22Rv1 (cell line): ENCODE measurements around the gene GTF2F2.

Source experiments
- CTCF ChIP-seq: fragments of 450-650 bp; IDR thresholded peaks from 2 replicates; pipeline ENCODE4 v1.5.1; 2017; ENCODE audit warnings: mild to moderate bottlenecking
- ZFX ChIP-seq: fragments of 450-650 bp; IDR thresholded peaks from 2 replicates; pipeline ENCODE4 v1.6.1; 2017; ENCODE audit warnings: antibody characterized with exemption, borderline replicate concordance

DNA sequence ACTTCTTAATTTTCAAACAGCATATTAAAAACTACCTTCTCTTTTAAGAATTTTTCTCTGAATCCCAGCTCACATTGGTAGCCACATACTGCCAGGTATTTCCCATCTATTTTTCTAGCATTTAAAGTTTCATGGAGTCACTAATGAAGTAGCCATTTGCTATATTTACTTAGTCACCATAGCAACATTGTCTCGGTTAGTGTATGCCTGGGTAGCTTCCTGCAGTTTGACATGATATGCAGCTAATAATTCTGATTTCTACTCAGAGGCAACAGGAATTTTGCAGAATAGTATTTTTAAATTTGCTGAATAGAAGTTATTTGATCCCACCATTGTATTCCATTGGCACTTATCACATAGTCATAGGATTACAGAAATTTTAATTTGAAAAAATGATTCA lies 111.4 kb downstream of the GTF2F2 start:
- no peak for TF ChIP-seq ZFX
- no peak for TF ChIP-seq CTCF
